KMS-11 (cell line): ENCODE data around the gene MAST4.

Experiments used
- H2AFZ ChIP-seq: fragments of 200-600 bp; sonication (generic); 2 replicates; pipeline ENCODE4 v1.6.1; 2016; ENCODE audit warnings: antibody characterized with exemption, mixed run types, low read depth
- H3K27ac ChIP-seq: fragments of 200-600 bp; sonication (generic); 2 replicates; pipeline ENCODE4 v1.6.1; 2016; ENCODE audit warnings: mild to moderate bottlenecking, mixed run types
- H3K27me3 ChIP-seq: fragments of 200-600 bp; sonication (generic); 2 replicates; pipeline ENCODE4 v1.6.1; 2017; ENCODE audit warnings: mild to moderate bottlenecking, low read depth, mixed run types, moderate library complexity; ENCODE audit not compliant: insufficient read depth
- H3K36me3 ChIP-seq: fragments of 200-600 bp; sonication (generic); 2 replicates; pipeline ENCODE4 v1.6.1; 2017; ENCODE audit warnings: mild to moderate bottlenecking, mixed run types; ENCODE audit not compliant: insufficient read depth
- H3K4me1 ChIP-seq: fragments of 200-600 bp; sonication (generic); 2 replicates; pipeline ENCODE4 v1.6.1; 2016; ENCODE audit warnings: mild to moderate bottlenecking, low read depth, mixed run types; ENCODE audit not compliant: poor library complexity, severe bottlenecking
- H3K4me2 ChIP-seq: fragments of 200-600 bp; sonication (generic); 2 replicates; pipeline ENCODE4 v1.7.0; 2016; ENCODE audit warnings: mild to moderate bottlenecking, mixed run types
- H3K4me3 ChIP-seq: fragments of 200-600 bp; sonication (generic); IDR thresholded peaks from 2 replicates; pipeline ENCODE4 v1.6.1; 2017; ENCODE audit warnings: low read depth, low read length, mixed read lengths; ENCODE audit not compliant: insufficient read depth
- H3K79me2 ChIP-seq: fragments of 200-600 bp; sonication (generic); 2 replicates; pipeline ENCODE4 v1.6.1; 2016; ENCODE audit warnings: low read depth, mixed run types; ENCODE audit not compliant: insufficient read depth
- H3K9ac ChIP-seq: fragments of 200-600 bp; sonication (generic); 2 replicates; pipeline ENCODE4 v1.6.1; 2016; ENCODE audit warnings: mild to moderate bottlenecking, mixed run types
- H4K20me1 ChIP-seq: fragments of 200-600 bp; sonication (generic); 2 replicates; pipeline ENCODE4 v1.6.1; 2016; ENCODE audit warnings: mild to moderate bottlenecking, mixed run types; ENCODE audit not compliant: insufficient read depth
- TF ChIP-seq, protein P1 (sequence below): fragments of 200-600 bp; sonication (generic); conservative IDR thresholded peaks from 2 replicates; pipeline ENCODE4 v1.6.1; 2017; ENCODE audit warnings: low read depth, mild to moderate bottlenecking, antibody characterized with exemption, low read length, moderate library complexity, mixed read lengths

MAST4 gene

DNA sequence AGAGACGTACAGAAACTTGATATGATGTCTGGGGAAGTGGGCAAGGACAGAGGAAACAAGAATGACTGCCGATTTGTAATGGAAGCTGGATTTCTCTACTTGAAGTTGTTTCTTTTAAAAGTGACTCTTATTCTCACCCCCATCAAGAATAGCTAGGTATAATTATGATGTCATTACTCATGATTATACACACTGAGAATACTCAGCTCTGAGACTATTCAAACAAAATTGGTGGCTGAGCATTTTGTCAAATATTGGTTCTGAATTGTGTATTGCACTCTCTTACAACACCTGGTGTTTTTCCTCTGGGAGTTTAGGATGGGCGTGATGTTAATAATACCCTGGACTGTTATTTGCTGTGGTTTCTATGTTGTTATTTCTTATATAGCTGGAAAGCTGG is 46.3 kb downstream of the MAST4 start:
- Histone ChIP-seq H3K4me1 (peaks cover 11% of the 10 kb centered on the region), H3K9ac (no peak overlapping the region), H3K79me2 (no peaks in the 10 kb centered on the region), H3K36me3 (no peaks in the 10 kb centered on the region), H3K27ac (no peak overlapping the region), H4K20me1 (no peaks in the 10 kb centered on the region), H3K4me3 (no peak overlapping the region), H3K27me3 (no peaks in the 10 kb centered on the region), H2AFZ (no peak overlapping the region), H3K4me2 (no peak overlapping the region)
- TF ChIP-seq, protein P1, sequence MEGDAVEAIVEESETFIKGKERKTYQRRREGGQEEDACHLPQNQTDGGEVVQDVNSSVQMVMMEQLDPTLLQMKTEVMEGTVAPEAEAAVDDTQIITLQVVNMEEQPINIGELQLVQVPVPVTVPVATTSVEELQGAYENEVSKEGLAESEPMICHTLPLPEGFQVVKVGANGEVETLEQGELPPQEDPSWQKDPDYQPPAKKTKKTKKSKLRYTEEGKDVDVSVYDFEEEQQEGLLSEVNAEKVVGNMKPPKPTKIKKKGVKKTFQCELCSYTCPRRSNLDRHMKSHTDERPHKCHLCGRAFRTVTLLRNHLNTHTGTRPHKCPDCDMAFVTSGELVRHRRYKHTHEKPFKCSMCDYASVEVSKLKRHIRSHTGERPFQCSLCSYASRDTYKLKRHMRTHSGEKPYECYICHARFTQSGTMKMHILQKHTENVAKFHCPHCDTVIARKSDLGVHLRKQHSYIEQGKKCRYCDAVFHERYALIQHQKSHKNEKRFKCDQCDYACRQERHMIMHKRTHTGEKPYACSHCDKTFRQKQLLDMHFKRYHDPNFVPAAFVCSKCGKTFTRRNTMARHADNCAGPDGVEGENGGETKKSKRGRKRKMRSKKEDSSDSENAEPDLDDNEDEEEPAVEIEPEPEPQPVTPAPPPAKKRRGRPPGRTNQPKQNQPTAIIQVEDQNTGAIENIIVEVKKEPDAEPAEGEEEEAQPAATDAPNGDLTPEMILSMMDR = no peak

DNA sequence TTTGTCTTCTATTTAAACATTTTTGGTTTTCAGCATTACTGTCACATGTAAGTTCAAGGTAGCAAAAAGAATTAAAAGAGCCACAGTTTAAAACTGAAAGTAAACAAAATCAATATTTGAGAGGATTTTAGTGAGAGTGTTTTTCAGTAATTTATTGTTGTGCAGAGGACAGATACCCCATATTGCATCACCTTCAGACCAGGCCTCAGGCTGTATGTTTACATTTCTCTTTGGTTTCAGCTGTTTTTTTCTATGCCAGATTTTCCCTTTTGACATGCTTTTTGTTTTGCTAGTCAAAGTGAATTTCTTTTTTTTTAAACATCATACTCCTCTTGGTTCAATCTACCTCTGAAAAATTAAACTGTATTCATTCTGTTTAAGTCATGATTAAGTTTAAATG is 47.2 kb downstream of the MAST4 start:
- Histone ChIP-seq H2AFZ (no peak overlapping the region), H3K4me3 (no peak overlapping the region), H3K79me2 (no peaks in the 10 kb centered on the region), H3K9ac (no peak overlapping the region), H3K4me2 (no peak overlapping the region), H3K27ac (no peak overlapping the region), H3K27me3 (no peaks in the 10 kb centered on the region), H3K36me3 (no peaks in the 10 kb centered on the region), H3K4me1 (peaks cover 11% of the 10 kb centered on the region), H4K20me1 (no peaks in the 10 kb centered on the region)
- TF ChIP-seq, protein P1 = no peak

GRCh38 chr5:66644111-66644510 is 47.9 kb downstream of the MAST4 start:
- no peaks in the 10 kb centered on the region for H3K79me2 ChIP-seq
- H2AFZ ChIP-seq = no peak overlapping the region
- no peak overlapping the region for H3K9ac ChIP-seq
- H3K4me1 ChIP-seq = peaks cover 11% of the 10 kb centered on the region
- H3K4me3 ChIP-seq = no peak overlapping the region
- H3K36me3 ChIP-seq = no peaks in the 10 kb centered on the region
- H3K4me2 ChIP-seq = no peak overlapping the region
- H3K27me3 ChIP-seq = no peaks in the 10 kb centered on the region
- H4K20me1 ChIP-seq = no peaks in the 10 kb centered on the region
- TF ChIP-seq, protein P1 = no peak
- no peak overlapping the region for H3K27ac ChIP-seq

DNA sequence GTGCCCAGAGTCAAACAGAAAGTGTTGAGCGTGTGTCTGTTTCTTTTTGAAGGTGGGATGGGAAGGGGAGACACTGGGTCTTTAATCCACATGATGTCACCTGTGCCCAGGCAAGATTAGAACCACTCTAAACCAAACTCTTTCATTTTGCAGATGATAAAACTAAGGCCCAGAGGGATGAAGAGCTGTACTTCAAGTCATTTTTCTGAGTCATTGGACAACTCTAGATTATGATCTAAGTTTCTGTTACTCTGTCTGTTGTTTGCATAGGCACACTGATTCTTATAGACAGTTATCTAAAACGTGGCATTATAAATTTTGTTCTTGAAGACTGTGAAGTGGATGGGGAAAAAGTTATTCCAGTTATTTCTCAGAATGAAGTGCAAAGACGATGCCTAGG is 48.8 kb downstream of the MAST4 start:
- no peaks in the 10 kb centered on the region for H3K36me3 ChIP-seq
- H3K79me2 ChIP-seq = no peaks in the 10 kb centered on the region
- no peak overlapping the region for H3K27ac ChIP-seq
- TF ChIP-seq, protein P1 = no peak
- H3K4me2 ChIP-seq = no peak overlapping the region
- H3K4me1 ChIP-seq = peaks cover 11% of the 10 kb centered on the region
- H4K20me1 ChIP-seq = no peaks in the 10 kb centered on the region
- no peak overlapping the region for H3K9ac ChIP-seq
- no peaks in the 10 kb centered on the region for H3K27me3 ChIP-seq
- H2AFZ ChIP-seq = no peak overlapping the region
- no peak overlapping the region for H3K4me3 ChIP-seq
